Measurements from ENCODE around the gene THBS2.
"Not testable (repeated sequence)": the region's sequence is repeated elsewhere in the genome, so short reads cannot be mapped to it uniquely, and the experiment has no call there.

The THBS2 gene

DNA sequence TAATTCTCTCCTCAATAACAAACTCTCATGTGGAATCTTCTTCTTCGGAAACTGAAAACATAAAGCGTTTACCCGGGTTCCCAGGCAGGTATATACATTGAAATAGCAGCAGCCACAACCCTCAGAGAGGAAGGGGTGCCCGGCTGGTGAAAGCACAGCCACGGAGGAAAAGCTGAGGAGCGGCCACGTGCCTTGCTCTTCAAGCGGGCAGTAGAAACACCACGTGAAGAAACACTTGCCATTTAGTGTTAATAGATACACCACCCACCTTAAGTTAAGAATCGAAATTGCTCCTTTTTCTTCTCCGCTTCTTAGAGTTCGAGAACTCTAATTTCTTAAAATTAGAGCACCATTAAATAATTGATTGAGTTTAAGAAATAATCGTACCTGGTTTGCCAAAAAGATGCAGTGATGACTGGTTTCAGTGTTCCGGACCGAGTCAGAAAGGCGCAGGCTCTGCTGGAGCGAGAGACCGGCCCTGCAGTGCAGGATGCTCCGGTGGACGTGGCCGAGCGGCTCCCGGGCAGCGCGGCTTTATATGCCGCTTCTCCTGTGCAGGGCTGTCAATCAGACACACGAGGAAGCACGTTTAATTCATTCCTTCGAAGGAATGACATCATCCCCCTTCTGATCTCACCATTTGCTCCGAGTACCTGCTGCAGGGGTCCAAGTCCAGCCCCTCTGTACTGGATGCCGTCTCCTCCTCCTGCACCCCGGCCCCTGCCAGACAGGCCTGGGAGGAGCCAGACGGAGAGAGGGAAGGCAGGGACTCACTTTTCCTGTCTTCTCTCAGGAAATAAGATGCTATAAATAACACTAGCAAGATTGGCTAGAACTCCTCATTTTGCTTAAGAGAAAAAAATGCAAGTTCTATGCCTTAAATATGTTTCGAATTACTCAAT is at the start of gene THBS2:
Gene THBS2 (minus strand): TSS at position 510 of the 902 bp plus-strand sequence. CDS start 3,062 bp downstream, outside the sequence.
- no peaks in the 10 kb centered on the region for H4K20me1 ChIP-seq (ENCODE audit: insufficient read depth)
- H2AFZ ChIP-seq (ENCODE audit: low read depth), result no peak within 1 kb of the TSS
- TF ChIP-seq, protein P1, sequence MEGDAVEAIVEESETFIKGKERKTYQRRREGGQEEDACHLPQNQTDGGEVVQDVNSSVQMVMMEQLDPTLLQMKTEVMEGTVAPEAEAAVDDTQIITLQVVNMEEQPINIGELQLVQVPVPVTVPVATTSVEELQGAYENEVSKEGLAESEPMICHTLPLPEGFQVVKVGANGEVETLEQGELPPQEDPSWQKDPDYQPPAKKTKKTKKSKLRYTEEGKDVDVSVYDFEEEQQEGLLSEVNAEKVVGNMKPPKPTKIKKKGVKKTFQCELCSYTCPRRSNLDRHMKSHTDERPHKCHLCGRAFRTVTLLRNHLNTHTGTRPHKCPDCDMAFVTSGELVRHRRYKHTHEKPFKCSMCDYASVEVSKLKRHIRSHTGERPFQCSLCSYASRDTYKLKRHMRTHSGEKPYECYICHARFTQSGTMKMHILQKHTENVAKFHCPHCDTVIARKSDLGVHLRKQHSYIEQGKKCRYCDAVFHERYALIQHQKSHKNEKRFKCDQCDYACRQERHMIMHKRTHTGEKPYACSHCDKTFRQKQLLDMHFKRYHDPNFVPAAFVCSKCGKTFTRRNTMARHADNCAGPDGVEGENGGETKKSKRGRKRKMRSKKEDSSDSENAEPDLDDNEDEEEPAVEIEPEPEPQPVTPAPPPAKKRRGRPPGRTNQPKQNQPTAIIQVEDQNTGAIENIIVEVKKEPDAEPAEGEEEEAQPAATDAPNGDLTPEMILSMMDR (conservative IDR thresholded peaks at IDR 0.05; ENCODE audit: low read depth, low read length), result no peak
- no peak within 1 kb of the TSS for H3K4me3 ChIP-seq (IDR thresholded peaks at IDR 0.05; ENCODE audit: insufficient read depth, low read depth, low read length)
- H3K4me1 ChIP-seq (ENCODE audit: low read depth, poor library complexity, severe bottlenecking), result no peaks in the 10 kb centered on the region
- H3K27ac ChIP-seq, result no peak within 1 kb of the TSS
- H3K27me3 ChIP-seq (ENCODE audit: insufficient read depth, low read depth), result no peaks in the 10 kb centered on the region
- no peak within 1 kb of the TSS for H3K9ac ChIP-seq
- H3K36me3 ChIP-seq (ENCODE audit: insufficient read depth), result no peaks in the 10 kb centered on the region
- H3K79me2 ChIP-seq (ENCODE audit: insufficient read depth, low read depth), result no peaks in the 10 kb centered on the region
- no peak within 1 kb of the TSS for H3K4me2 ChIP-seq

GRCh38 chr6:169302716-169303115 is 49.1 kb upstream of the THBS2 start:
- H4K20me1 ChIP-seq (ENCODE audit: insufficient read depth), result no peaks in the 10 kb centered on the region
- TF ChIP-seq, protein P1 (conservative IDR thresholded peaks at IDR 0.05; ENCODE audit: low read depth, low read length), result no peak
- H3K9ac ChIP-seq, result no peak overlapping the region
- no peak overlapping the region for H2AFZ ChIP-seq (ENCODE audit: low read depth)
- no peak overlapping the region for H3K27ac ChIP-seq
- no peaks in the 10 kb centered on the region for H3K36me3 ChIP-seq (ENCODE audit: insufficient read depth)
- no peaks in the 10 kb centered on the region for H3K79me2 ChIP-seq (ENCODE audit: insufficient read depth, low read depth)
- H3K27me3 ChIP-seq (ENCODE audit: insufficient read depth, low read depth), result no peaks in the 10 kb centered on the region
- no peaks in the 10 kb centered on the region for H3K4me1 ChIP-seq (ENCODE audit: low read depth, poor library complexity, severe bottlenecking)
- H3K4me3 ChIP-seq (IDR thresholded peaks at IDR 0.05; ENCODE audit: insufficient read depth, low read depth, low read length), result no peak overlapping the region
- no peak overlapping the region for H3K4me2 ChIP-seq

GRCh38 chr6:169302255-169302654 is 48.6 kb upstream of the THBS2 start:
- no peaks in the 10 kb centered on the region for H3K4me1 ChIP-seq (ENCODE audit: low read depth, poor library complexity, severe bottlenecking)
- no peak overlapping the region for H3K27ac ChIP-seq
- no peak overlapping the region for H2AFZ ChIP-seq (ENCODE audit: low read depth)
- H3K9ac ChIP-seq, result no peak overlapping the region
- no peak overlapping the region for H3K4me3 ChIP-seq (IDR thresholded peaks at IDR 0.05; ENCODE audit: insufficient read depth, low read depth, low read length)
- TF ChIP-seq, protein P1 (conservative IDR thresholded peaks at IDR 0.05; ENCODE audit: low read depth, low read length), result no peak
- no peaks in the 10 kb centered on the region for H4K20me1 ChIP-seq (ENCODE audit: insufficient read depth)
- no peaks in the 10 kb centered on the region for H3K27me3 ChIP-seq (ENCODE audit: insufficient read depth, low read depth)
- H3K4me2 ChIP-seq, result no peak overlapping the region
- no peaks in the 10 kb centered on the region for H3K36me3 ChIP-seq (ENCODE audit: insufficient read depth)
- H3K79me2 ChIP-seq (ENCODE audit: insufficient read depth, low read depth), result no peaks in the 10 kb centered on the region

- Histone ChIP-seq H3K36me3 (ENCODE audit: insufficient read depth) (no peaks in the 10 kb centered on the region), H3K9ac (no peak overlapping the region), H3K79me2 (ENCODE audit: insufficient read depth, low read depth) (no peaks in the 10 kb centered on the region), H4K20me1 (ENCODE audit: insufficient read depth) (no peaks in the 10 kb centered on the region), H3K4me1 (ENCODE audit: low read depth, poor library complexity, severe bottlenecking) (no peaks in the 10 kb centered on the region), H2AFZ (ENCODE audit: low read depth) (no peak overlapping the region), H3K4me2 (no peak overlapping the region), H3K27me3 (ENCODE audit: insufficient read depth, low read depth) (no peaks in the 10 kb centered on the region), H3K27ac (no peak overlapping the region), H3K4me3 (IDR thresholded peaks at IDR 0.05; ENCODE audit: insufficient read depth, low read depth, low read length) (no peak overlapping the region)
- TF ChIP-seq, protein P1 (conservative IDR thresholded peaks at IDR 0.05; ENCODE audit: low read depth, low read length), result no peak
These were observed 47.3 kb upstream of the THBS2 start for GRCh38 chr6:169300916-169301315.

DNA sequence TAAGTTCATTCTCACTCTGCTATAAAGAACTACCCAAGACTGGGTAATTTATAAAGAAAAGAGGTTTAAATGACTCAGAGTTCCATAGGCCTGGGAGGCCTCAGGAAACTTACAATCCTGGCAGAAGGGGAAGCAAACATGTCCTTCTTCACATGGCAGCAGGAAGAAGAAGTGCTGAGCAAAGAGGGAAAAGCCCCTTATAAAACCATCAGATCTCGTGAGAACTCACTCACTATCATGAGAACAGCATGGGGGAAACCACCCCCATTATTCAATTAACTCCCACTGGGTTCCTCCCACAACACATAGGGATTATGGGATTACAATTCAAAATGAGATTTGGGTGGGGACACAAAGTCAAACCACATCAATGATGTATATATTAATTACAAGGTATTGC is 45.0 kb upstream of the THBS2 start:
- not testable (repeated sequence) for H3K27me3 ChIP-seq (ENCODE audit: insufficient read depth, low read depth); H3K27ac ChIP-seq; H3K9ac ChIP-seq; H3K4me3 ChIP-seq (IDR thresholded peaks at IDR 0.05; ENCODE audit: insufficient read depth, low read depth, low read length); H4K20me1 ChIP-seq (ENCODE audit: insufficient read depth); H3K4me2 ChIP-seq; H2AFZ ChIP-seq (ENCODE audit: low read depth); H3K36me3 ChIP-seq (ENCODE audit: insufficient read depth); H3K79me2 ChIP-seq (ENCODE audit: insufficient read depth, low read depth); H3K4me1 ChIP-seq (ENCODE audit: low read depth, poor library complexity, severe bottlenecking)
